Endothelial cell (in vitro differentiated cells): ENCODE results near the gene UBB. TPM values are rescaled to one million over a fixed set of nuclear protein-coding genes. Genes with fewer than 3 reads are reported as not detected.

Source experiments
- DNase-seq: peaks from one replicate; pipeline ENCODE4 v3.0.0; 2021; ENCODE audit warnings: low spot score
- H3K27ac Mint-ChIP-seq: one replicate; pipeline ENCODE4 v1.8.0; 2021; ENCODE audit warnings: mixed read lengths, inconsistent platforms; ENCODE audit not compliant: unreplicated experiment
- H3K27me3 Mint-ChIP-seq: one replicate; pipeline ENCODE4 v1.8.0; 2021; ENCODE audit warnings: mild to moderate bottlenecking, moderate library complexity, mixed read lengths, inconsistent platforms; ENCODE audit not compliant: unreplicated experiment
- H3K36me3 Mint-ChIP-seq: one replicate; pipeline ENCODE4 v1.8.0; 2021; ENCODE audit warnings: mild to moderate bottlenecking, low read depth, mixed read lengths, inconsistent platforms; ENCODE audit not compliant: unreplicated experiment
- H3K4me1 Mint-ChIP-seq: one replicate; pipeline ENCODE4 v1.8.0; 2021; ENCODE audit warnings: mild to moderate bottlenecking, mixed read lengths, inconsistent platforms; ENCODE audit not compliant: unreplicated experiment
- H3K4me3 Mint-ChIP-seq: one replicate; pipeline ENCODE4 v1.8.0; 2021; ENCODE audit warnings: mild to moderate bottlenecking, mixed read lengths, inconsistent platforms; ENCODE audit not compliant: unreplicated experiment
- H3K9me3 Mint-ChIP-seq: one replicate; pipeline ENCODE4 v1.8.0; 2021; ENCODE audit warnings: mixed read lengths, inconsistent platforms; ENCODE audit not compliant: unreplicated experiment
- total RNA-seq: library from RNA; stranded (reverse); fragmentation: NEBNext Ultra II Directional; extraction: Animal tissue kit (Norgen Biotek cat#: 25700); gene quantifications from one replicate; pipeline ENCODE4 v1.2.1, GENCODE V29; 2021; ENCODE audit not compliant: unreplicated experiment
- TF ChIP-seq, protein P1 (sequence below): fragments of 200-600 bp; sonication (generic); IDR thresholded peaks from one replicate; pipeline ENCODE4 v1.5.0; 2021; ENCODE audit warnings: antibody characterized with exemption; ENCODE audit not compliant: unreplicated experiment

Gene UBB
- total RNA-seq, 1 donor from 2014 or later, result 2,050 TPM

- H3K36me3 Mint-ChIP-seq, result peaks cover 4% of the 10 kb centered on the region
- no peak overlapping the region for H3K4me3 Mint-ChIP-seq
- no peak for DNase-seq
- TF ChIP-seq, protein P1, sequence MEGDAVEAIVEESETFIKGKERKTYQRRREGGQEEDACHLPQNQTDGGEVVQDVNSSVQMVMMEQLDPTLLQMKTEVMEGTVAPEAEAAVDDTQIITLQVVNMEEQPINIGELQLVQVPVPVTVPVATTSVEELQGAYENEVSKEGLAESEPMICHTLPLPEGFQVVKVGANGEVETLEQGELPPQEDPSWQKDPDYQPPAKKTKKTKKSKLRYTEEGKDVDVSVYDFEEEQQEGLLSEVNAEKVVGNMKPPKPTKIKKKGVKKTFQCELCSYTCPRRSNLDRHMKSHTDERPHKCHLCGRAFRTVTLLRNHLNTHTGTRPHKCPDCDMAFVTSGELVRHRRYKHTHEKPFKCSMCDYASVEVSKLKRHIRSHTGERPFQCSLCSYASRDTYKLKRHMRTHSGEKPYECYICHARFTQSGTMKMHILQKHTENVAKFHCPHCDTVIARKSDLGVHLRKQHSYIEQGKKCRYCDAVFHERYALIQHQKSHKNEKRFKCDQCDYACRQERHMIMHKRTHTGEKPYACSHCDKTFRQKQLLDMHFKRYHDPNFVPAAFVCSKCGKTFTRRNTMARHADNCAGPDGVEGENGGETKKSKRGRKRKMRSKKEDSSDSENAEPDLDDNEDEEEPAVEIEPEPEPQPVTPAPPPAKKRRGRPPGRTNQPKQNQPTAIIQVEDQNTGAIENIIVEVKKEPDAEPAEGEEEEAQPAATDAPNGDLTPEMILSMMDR, result no peak
- H3K27ac Mint-ChIP-seq, result no peak overlapping the region
- H3K4me1 Mint-ChIP-seq, result no peaks in the 10 kb centered on the region
- H3K27me3 Mint-ChIP-seq, result no peaks in the 10 kb centered on the region
- no peaks in the 10 kb centered on the region for H3K9me3 Mint-ChIP-seq
Measured at GRCh38 chr17:16343569-16343968, 37.3 kb upstream of the UBB start.

DNA sequence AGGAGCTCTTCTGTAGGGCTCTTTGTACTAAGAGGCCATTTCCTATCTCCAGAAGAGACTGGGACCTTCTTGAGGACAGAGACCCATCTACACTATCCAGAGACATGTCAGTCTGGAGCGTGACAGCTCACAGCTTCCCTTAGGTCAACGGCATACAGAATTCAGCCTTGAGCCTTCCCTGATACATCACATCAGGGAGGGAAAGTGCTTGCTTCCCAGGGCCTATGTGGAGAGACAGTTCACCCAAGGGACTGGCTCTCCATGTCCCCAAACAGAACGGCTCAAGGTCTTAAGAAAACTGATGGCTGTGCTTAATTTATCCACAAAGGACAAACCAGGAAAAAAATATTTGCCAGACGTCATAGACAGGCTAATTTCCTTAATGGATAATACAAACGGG, 35.3 kb upstream of the UBB start:
- DNase-seq, result no peak
- Mint-ChIP-seq H3K27ac (no peak overlapping the region), H3K4me1 (no peaks in the 10 kb centered on the region), H3K36me3 (peaks cover 4% of the 10 kb centered on the region), H3K27me3 (peaks cover 2% of the 10 kb centered on the region), H3K9me3 (no peaks in the 10 kb centered on the region), H3K4me3 (no peak overlapping the region)
- TF ChIP-seq, protein P1, result no peak

- H3K27me3 Mint-ChIP-seq, result peaks cover 2% of the 10 kb centered on the region
- no peak overlapping the region for H3K4me3 Mint-ChIP-seq
- TF ChIP-seq, protein P1, result no peak
- peaks cover 4% of the 10 kb centered on the region for H3K36me3 Mint-ChIP-seq
- no peak for DNase-seq
- no peak overlapping the region for H3K27ac Mint-ChIP-seq
- H3K4me1 Mint-ChIP-seq, result peaks cover under 1% of the 10 kb centered on the region
- no peaks in the 10 kb centered on the region for H3K9me3 Mint-ChIP-seq
Measured at GRCh38 chr17:16346721-16347271, 34.1 kb upstream of the UBB start.

DNA sequence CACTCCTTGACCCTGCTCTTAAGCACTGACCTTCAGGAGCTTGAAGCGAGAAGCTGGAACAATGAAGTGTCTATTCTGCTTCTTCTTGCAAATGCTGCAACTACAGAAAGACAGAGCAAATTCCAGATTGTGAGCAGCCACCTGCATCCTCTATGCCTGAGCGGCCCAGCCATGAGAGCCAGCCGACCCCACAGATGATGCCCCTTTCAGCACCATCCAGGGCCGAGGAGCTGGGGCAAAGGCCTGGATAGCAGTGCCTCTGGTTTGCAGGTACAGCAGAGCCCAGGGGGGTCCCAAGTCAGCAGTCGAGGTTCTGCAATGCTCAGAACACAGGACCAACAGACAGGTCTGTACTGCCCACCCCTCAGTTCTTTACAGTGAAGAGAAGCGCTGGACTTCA, 32.3 kb upstream of the UBB start:
- no peak overlapping the region for H3K4me3 Mint-ChIP-seq
- no peak overlapping the region for H3K27ac Mint-ChIP-seq
- DNase-seq, result no peak
- H3K27me3 Mint-ChIP-seq, result peaks cover 7% of the 10 kb centered on the region
- no peaks in the 10 kb centered on the region for H3K36me3 Mint-ChIP-seq
- no peaks in the 10 kb centered on the region for H3K9me3 Mint-ChIP-seq
- H3K4me1 Mint-ChIP-seq, result peaks cover 8% of the 10 kb centered on the region
- TF ChIP-seq, protein P1, result no peak

GRCh38 chr17:16349431-16349830, 31.5 kb upstream of the UBB start:
- no peaks in the 10 kb centered on the region for H3K36me3 Mint-ChIP-seq
- TF ChIP-seq, protein P1, result no peak
- H3K4me3 Mint-ChIP-seq, result no peak overlapping the region
- H3K27ac Mint-ChIP-seq, result no peak overlapping the region
- peaks cover 15% of the 10 kb centered on the region for H3K27me3 Mint-ChIP-seq
- H3K9me3 Mint-ChIP-seq, result no peaks in the 10 kb centered on the region
- H3K4me1 Mint-ChIP-seq, result peaks cover 13% of the 10 kb centered on the region
- no peak for DNase-seq
